ENCODE results near the gene PSMD4. TPM values are rescaled to one million over a fixed set of nuclear protein-coding genes. Genes with fewer than 3 reads are reported as not detected.

Gene PSMD4
- total and polyA plus RNA-seq, 4 donors = 108 to 211 (median 180) TPM

GRCh38 chr1:151284013-151284577 is 29.6 kb downstream of the PSMD4 start:
- no peak overlapping the region for H3K4me3 ChIP-seq (ENCODE audit: low read depth, low read length)
- H3K36me3 ChIP-seq (ENCODE audit: control insufficient read depth, insufficient read depth, low read length) = peaks cover 42% of the 10 kb centered on the region
- H3K4me1 ChIP-seq (ENCODE audit: control insufficient read depth, insufficient read depth, low read length) = peaks cover 30% of the 10 kb centered on the region
- no peaks in the 10 kb centered on the region for H3K9me3 ChIP-seq (ENCODE audit: control insufficient read depth, insufficient read depth, low read length)
- H3K27ac ChIP-seq (ENCODE audit: low read depth, low read length) = no peak overlapping the region
- WGBS (ENCODE audit: insufficient coverage) = 0% methylated on average over 1 of the region's 2 CpGs
- H3K27me3 ChIP-seq (ENCODE audit: control insufficient read depth, insufficient read depth, low read length) = no peaks in the 10 kb centered on the region
- DNase-seq (ENCODE audit: low read depth in 4 of 6, low spot score in 6 of 6) = no peak

DNA sequence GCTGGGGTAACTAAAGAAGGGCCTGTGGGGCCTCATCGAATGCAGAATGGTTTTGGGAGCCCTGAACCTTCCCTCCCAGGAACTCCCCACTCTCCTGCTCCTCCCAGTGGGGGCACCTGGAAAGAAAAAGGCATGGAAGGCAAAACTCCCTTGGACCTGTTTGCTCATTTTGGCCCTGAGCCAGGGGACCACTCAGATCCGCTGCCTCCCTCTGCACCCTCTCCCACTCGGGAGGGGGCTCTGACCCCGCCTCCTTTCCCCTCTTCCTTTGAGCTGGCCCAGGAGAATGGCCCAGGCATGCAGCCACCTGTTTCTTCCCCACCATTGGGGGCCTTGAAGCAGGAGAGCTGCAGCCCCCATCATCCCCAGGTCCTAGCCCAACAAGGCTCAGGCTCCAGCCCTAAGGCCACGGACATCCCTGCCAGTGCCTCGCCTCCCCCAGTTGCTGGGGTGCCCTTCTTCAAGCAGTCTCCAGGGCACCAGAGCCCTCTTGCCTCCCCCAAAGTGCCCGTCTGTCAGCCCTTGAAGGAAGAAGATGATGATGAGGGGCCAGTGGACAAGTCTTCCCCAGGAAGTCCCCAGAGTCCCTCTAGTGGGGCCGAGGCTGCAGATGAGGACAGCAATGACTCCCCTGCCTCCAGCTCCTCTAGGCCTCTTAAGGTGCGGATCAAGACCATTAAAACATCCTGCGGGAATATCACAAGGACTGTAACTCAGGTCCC is 32.2 kb downstream of the PSMD4 start:
- Histone ChIP-seq H3K27ac (ENCODE audit: low read depth, low read length) (no peak overlapping the region), H3K27me3 (ENCODE audit: control insufficient read depth, insufficient read depth, low read length) (no peaks in the 10 kb centered on the region), H3K4me1 (ENCODE audit: control insufficient read depth, insufficient read depth, low read length) (peaks cover 21% of the 10 kb centered on the region), H3K4me3 (ENCODE audit: low read depth, low read length) (no peak overlapping the region), H3K36me3 (ENCODE audit: control insufficient read depth, insufficient read depth, low read length) (peaks cover 65% of the 10 kb centered on the region), H3K9me3 (ENCODE audit: control insufficient read depth, insufficient read depth, low read length) (no peaks in the 10 kb centered on the region)
- DNase-seq (ENCODE audit: low read depth in 4 of 6, low spot score in 6 of 6) = no peak
- 86% methylated on average over 10 of the region's 10 CpGs for WGBS (ENCODE audit: insufficient coverage)

- no peak for DNase-seq (ENCODE audit: low read depth in 4 of 6, low spot score in 6 of 6)
- Histone ChIP-seq H3K27me3 (ENCODE audit: control insufficient read depth, insufficient read depth, low read length) (no peaks in the 10 kb centered on the region), H3K4me1 (ENCODE audit: control insufficient read depth, insufficient read depth, low read length) (peaks cover 21% of the 10 kb centered on the region), H3K36me3 (ENCODE audit: control insufficient read depth, insufficient read depth, low read length) (peaks cover 69% of the 10 kb centered on the region), H3K4me3 (ENCODE audit: low read depth, low read length) (no peak overlapping the region), H3K27ac (ENCODE audit: low read depth, low read length) (no peak overlapping the region), H3K9me3 (ENCODE audit: control insufficient read depth, insufficient read depth, low read length) (no peaks in the 10 kb centered on the region)
- 95% methylated on average over 7 of the region's 7 CpGs for WGBS (ENCODE audit: insufficient coverage)
Measured at GRCh38 chr1:151287341-151287699, 32.8 kb downstream of the PSMD4 start.

DNA sequence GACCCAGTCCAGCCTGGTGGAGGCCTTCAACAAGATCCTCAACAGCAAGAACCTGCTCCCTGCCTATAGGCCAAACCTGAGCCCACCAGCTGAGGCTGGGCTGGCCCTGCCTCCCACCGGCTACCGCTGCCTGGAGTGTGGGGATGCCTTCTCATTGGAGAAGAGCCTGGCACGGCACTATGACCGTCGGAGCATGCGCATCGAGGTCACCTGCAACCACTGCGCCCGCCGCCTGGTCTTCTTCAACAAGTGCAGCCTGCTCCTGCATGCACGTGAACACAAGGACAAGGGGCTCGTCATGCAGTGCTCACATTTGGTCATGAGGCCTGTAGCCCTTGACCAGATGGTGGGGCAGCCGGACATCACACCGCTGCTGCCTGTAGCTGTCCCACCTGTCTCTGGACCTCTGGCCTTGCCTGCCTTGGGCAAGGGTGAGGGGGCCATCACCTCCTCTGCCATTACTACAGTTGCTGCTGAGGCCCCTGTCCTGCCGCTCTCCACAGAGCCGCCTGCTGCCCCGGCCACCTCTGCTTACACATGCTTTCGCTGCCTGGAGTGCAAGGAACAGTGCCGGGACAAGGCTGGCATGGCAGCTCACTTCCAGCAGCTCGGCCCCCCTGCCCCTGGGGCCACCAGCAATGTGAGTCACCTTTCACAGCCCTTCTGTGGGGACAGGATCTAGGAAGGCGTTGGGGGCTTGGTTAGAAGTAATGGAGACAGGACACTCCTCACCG is 33.4 kb downstream of the PSMD4 start:
- WGBS (ENCODE audit: insufficient coverage) = 94% methylated on average over 21 of the region's 22 CpGs
- H3K4me1 ChIP-seq (ENCODE audit: control insufficient read depth, insufficient read depth, low read length) = peaks cover 15% of the 10 kb centered on the region
- peaks cover 75% of the 10 kb centered on the region for H3K36me3 ChIP-seq (ENCODE audit: control insufficient read depth, insufficient read depth, low read length)
- H3K27me3 ChIP-seq (ENCODE audit: control insufficient read depth, insufficient read depth, low read length) = no peaks in the 10 kb centered on the region
- no peaks in the 10 kb centered on the region for H3K9me3 ChIP-seq (ENCODE audit: control insufficient read depth, insufficient read depth, low read length)
- H3K27ac ChIP-seq (ENCODE audit: low read depth, low read length) = no peak overlapping the region
- no peak overlapping the region for H3K4me3 ChIP-seq (ENCODE audit: low read depth, low read length)
- DNase-seq (ENCODE audit: low read depth in 4 of 6, low spot score in 6 of 6) = no peak

DNA sequence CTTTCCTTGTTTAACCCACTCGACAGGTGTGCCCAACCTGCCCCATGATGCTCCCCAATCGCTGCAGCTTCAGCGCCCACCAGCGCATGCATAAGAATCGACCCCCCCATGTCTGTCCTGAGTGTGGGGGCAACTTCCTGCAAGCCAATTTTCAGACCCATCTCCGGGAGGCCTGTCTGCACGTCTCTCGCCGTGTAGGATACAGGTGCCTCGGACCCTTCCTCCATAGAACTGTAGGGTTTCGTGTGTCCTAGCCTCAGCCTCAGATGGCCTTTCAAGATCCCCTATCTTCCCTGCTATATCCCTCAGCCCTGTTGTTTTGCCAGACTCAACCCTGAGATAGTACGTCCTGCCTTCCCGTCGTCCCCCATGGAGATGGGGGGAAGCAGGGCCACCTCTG is 34.0 kb downstream of the PSMD4 start:
- no peak overlapping the region for H3K27ac ChIP-seq (ENCODE audit: low read depth, low read length)
- no peak overlapping the region for H3K4me3 ChIP-seq (ENCODE audit: low read depth, low read length)
- no peaks in the 10 kb centered on the region for H3K9me3 ChIP-seq (ENCODE audit: control insufficient read depth, insufficient read depth, low read length)
- peaks cover 81% of the 10 kb centered on the region for H3K36me3 ChIP-seq (ENCODE audit: control insufficient read depth, insufficient read depth, low read length)
- DNase-seq (ENCODE audit: low read depth in 4 of 6, low spot score in 6 of 6) = no peak
- 85% methylated on average over 14 of the region's 14 CpGs for WGBS (ENCODE audit: insufficient coverage)
- no peaks in the 10 kb centered on the region for H3K27me3 ChIP-seq (ENCODE audit: control insufficient read depth, insufficient read depth, low read length)
- peaks cover 12% of the 10 kb centered on the region for H3K4me1 ChIP-seq (ENCODE audit: control insufficient read depth, insufficient read depth, low read length)

GRCh38 chr1:151289080-151289935 is 34.8 kb downstream of the PSMD4 start:
- H3K36me3 ChIP-seq (ENCODE audit: control insufficient read depth, insufficient read depth, low read length) = peaks cover 86% of the 10 kb centered on the region
- peaks cover 12% of the 10 kb centered on the region for H3K4me1 ChIP-seq (ENCODE audit: control insufficient read depth, insufficient read depth, low read length)
- H3K9me3 ChIP-seq (ENCODE audit: control insufficient read depth, insufficient read depth, low read length) = no peaks in the 10 kb centered on the region
- 70% methylated on average over 9 of the region's 18 CpGs for WGBS (ENCODE audit: insufficient coverage)
- no peak overlapping the region for H3K4me3 ChIP-seq (ENCODE audit: low read depth, low read length)
- H3K27me3 ChIP-seq (ENCODE audit: control insufficient read depth, insufficient read depth, low read length) = no peaks in the 10 kb centered on the region
- no peak overlapping the region for H3K27ac ChIP-seq (ENCODE audit: low read depth, low read length)
- DNase-seq (ENCODE audit: low read depth in 4 of 6, low spot score in 6 of 6) = no peak

DNA sequence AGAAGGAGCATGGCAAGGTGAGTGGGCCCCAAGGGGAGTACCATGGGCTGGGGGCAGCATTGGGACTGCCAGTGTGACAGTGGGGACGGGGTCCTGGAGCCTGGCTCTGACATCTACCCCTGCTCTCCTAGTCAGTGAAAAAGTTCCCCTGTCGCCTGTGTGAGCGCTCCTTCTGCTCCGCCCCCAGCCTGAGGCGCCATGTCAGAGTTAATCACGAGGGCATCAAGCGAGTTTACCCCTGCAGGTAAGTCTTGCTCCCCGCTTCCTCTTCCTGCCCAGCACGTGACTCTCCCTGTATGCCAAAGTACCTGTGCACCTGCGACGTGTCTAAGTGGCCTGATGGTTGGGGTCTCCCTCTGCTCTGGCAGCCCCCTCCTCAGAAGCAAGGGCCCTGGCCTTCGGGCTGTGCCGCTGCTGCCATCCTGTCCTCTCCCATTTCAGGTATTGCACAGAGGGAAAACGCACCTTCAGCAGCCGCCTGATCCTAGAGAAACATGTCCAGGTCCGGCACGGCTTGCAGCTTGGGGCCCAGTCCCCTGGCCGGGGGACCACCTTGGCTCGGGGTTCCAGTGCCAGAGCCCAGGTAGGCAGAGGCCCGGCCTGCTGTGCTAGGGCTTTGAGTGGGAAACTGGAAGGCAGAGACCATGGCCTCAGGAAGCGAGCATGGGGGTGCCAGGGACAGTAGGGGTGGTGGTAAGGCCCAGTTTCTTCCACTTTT is 35.6 kb downstream of the PSMD4 start:
- DNase-seq (ENCODE audit: low read depth in 4 of 6, low spot score in 6 of 6) = no peak
- Histone ChIP-seq H3K36me3 (ENCODE audit: control insufficient read depth, insufficient read depth, low read length) (peaks cover 85% of the 10 kb centered on the region), H3K9me3 (ENCODE audit: control insufficient read depth, insufficient read depth, low read length) (no peaks in the 10 kb centered on the region), H3K4me3 (ENCODE audit: low read depth, low read length) (no peak overlapping the region), H3K4me1 (ENCODE audit: control insufficient read depth, insufficient read depth, low read length) (peaks cover 18% of the 10 kb centered on the region), H3K27me3 (ENCODE audit: control insufficient read depth, insufficient read depth, low read length) (no peaks in the 10 kb centered on the region), H3K27ac (ENCODE audit: low read depth, low read length) (no peak overlapping the region)
- 95% methylated on average over 17 of the region's 21 CpGs for WGBS (ENCODE audit: insufficient coverage)

GRCh38 chr1:151290709-151291303 is 36.3 kb downstream of the PSMD4 start:
- Histone ChIP-seq H3K9me3 (ENCODE audit: control insufficient read depth, insufficient read depth, low read length) (no peaks in the 10 kb centered on the region), H3K4me1 (ENCODE audit: control insufficient read depth, insufficient read depth, low read length) (peaks cover 19% of the 10 kb centered on the region), H3K27me3 (ENCODE audit: control insufficient read depth, insufficient read depth, low read length) (no peaks in the 10 kb centered on the region), H3K4me3 (ENCODE audit: low read depth, low read length) (no peak overlapping the region), H3K27ac (ENCODE audit: low read depth, low read length) (no peak overlapping the region), H3K36me3 (ENCODE audit: control insufficient read depth, insufficient read depth, low read length) (peaks cover 82% of the 10 kb centered on the region)
- no peak for DNase-seq (ENCODE audit: low read depth in 4 of 6, low spot score in 6 of 6)
- WGBS (ENCODE audit: insufficient coverage) = 84% methylated on average over 14 of the region's 19 CpGs

Measured in spinal cord (tissue), 10 donors.